Sigmoid colon (tissue), 7 donors: ENCODE data around the gene THEMIS. TPM values are rescaled to one million over a fixed set of nuclear protein-coding genes. Genes with fewer than 3 reads are reported as not detected.

Source experiments
- DNase-seq: peaks from one replicate; pipeline ENCODE4 v3.0.0-alpha.2; 2019
- H3K27ac ChIP-seq, 4 donors: fragments of 200-600 bp; sonication (generic); one replicate each; pipeline ENCODE4 v1.5.1; 2016 to 2019; ENCODE audit warnings: mild to moderate bottlenecking in 1 of 4
- H3K27me3 ChIP-seq, 3 donors: fragments of 200-600 bp; sonication (generic); one replicate each; pipeline ENCODE4 v1.5.1; 2019; ENCODE audit warnings: mild to moderate bottlenecking in 1 of 3
- H3K36me3 ChIP-seq, 4 donors: fragments of 200-600 bp; sonication (generic); one replicate each; pipeline ENCODE4 v1.5.1; 2016 to 2019
- H3K4me1 ChIP-seq, 4 donors: fragments of 200-600 bp; sonication (generic); one replicate each; pipeline ENCODE4 v1.5.1; 2017 to 2019
- H3K4me3 ChIP-seq, 4 donors: fragments of 200-600 bp; sonication (generic); one replicate each; pipeline ENCODE4 v1.5.1; 2017 to 2019; ENCODE audit warnings: mild to moderate bottlenecking in 2 of 4, moderate library complexity in 1 of 4
- H3K9me3 ChIP-seq, 4 donors: fragments of 200-600 bp in 3 of 4; sonication (generic) in 3 of 4; one replicate each; pipeline versions ENCODE4 v1.5.1 to v1.6.1; 2013 to 2019
- EP300 ChIP-seq, 4 donors: sonication (generic); formaldehyde crosslinking; IDR thresholded peaks; one replicate each; pipeline ENCODE4 v1.6.1; 2017; ENCODE audit warnings: antibody characterized with exemption in 4 of 4
- POLR2A ChIP-seq, 2 donors: fragments of 450-650 bp; IDR thresholded peaks; one replicate each; pipeline ENCODE4 v1.6.1; 2016; ENCODE audit warnings: antibody characterized with exemption in 2 of 2, mild to moderate bottlenecking in 2 of 2, moderate library complexity in 2 of 2
- POLR2AphosphoS5 ChIP-seq, 4 donors: sonication (generic); formaldehyde crosslinking; IDR thresholded peaks; one replicate each; pipeline ENCODE4 v1.6.1; 2017; ENCODE audit warnings: antibody characterized with exemption in 4 of 4
- WGBS, 2 donors: extraction: QIAGEN DNeasy Blood & Tissue Kit; methylation state at CpG; one replicate each; pipeline ENCODE4 v1.1.7; 2013; 5-methylcytosine and 5-hydroxymethylcytosine counted together
- intact Hi-C: fragments of 100-400 bp; cut with DNase I; formaldehyde crosslinking; loops from one replicate; pipeline ENCODE4 v1.15.1; 2023
- polyA plus RNA-seq, 3 donors: library from polyadenylated mRNA; stranded (reverse); fragments of 200-250 nt; gene quantifications; one replicate each; pipeline ENCODE4 v1.2.3, GENCODE V29; 2013
- total RNA-seq, 4 donors: library from RNA; depleted of rRNA; stranded (reverse); fragments of >200 nt; gene quantifications; one replicate each; pipeline ENCODE4 v1.1.0, GENCODE V29; 2016
- TF ChIP-seq, protein P1 (sequence below), 4 experiments: fragments of 450-650 bp in 3 of 4; fragments of 200-600 bp in 1 of 4; IDR thresholded peaks; one replicate each; pipeline ENCODE4 v1.5.1; 2016 to 2019; ENCODE audit warnings: antibody characterized with exemption in 4 of 4, mild to moderate bottlenecking in 3 of 4, moderate library complexity in 2 of 4
- donor health status: healthy with polysubstance abuse.
- donor health status: Bipolar disorder and iron deficiency.
- donor health status: healthy.

Gene THEMIS
- total and polyA plus RNA-seq, 7 donors, result 0.33 to 2.5 (median 0.60) TPM; not detected in 2

DNA sequence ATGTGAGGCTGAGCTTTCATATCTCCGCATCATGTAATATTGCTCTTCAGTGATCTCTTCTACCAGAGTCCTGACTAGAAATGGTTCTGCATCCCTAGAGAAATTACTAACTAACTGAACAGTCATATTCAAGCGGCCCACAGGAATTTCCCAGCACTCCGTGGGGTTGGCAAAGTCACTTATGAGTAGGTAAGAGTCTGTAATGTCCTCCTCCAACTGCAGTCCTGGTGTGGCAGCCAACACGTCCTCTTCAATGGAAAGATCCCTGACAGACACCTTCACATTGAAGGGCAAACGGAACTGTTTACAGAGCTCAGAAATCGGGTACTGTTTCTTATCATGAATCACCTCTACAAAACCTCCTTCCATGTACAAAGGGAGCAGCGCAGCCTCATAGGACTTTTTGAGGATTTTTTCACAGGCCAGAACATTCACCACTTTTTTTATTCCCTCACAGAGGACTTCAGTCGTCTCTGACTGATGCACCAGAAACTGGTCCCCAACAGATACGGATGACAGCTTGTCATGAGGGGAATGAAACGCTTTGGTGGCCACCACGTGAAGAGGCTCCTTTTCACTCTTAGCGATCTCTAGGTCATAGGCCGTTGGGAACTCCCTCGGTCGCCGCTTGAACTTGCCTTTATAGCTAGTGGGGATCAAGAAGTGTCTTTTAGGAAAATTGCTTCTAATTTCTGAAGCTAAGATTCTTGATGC lies 87.7 kb downstream of the THEMIS start:
- no peaks in the 10 kb centered on the region for H3K9me3 ChIP-seq
- no peaks in the 10 kb centered on the region for H3K4me1 ChIP-seq
- WGBS, 2 donors, result 85 to 87% methylated on average over 16 of the region's 16 CpGs
- H3K36me3 ChIP-seq, result no peaks in the 10 kb centered on the region
- intact Hi-C loops, result no loop called here
- TF ChIP-seq, protein P1, sequence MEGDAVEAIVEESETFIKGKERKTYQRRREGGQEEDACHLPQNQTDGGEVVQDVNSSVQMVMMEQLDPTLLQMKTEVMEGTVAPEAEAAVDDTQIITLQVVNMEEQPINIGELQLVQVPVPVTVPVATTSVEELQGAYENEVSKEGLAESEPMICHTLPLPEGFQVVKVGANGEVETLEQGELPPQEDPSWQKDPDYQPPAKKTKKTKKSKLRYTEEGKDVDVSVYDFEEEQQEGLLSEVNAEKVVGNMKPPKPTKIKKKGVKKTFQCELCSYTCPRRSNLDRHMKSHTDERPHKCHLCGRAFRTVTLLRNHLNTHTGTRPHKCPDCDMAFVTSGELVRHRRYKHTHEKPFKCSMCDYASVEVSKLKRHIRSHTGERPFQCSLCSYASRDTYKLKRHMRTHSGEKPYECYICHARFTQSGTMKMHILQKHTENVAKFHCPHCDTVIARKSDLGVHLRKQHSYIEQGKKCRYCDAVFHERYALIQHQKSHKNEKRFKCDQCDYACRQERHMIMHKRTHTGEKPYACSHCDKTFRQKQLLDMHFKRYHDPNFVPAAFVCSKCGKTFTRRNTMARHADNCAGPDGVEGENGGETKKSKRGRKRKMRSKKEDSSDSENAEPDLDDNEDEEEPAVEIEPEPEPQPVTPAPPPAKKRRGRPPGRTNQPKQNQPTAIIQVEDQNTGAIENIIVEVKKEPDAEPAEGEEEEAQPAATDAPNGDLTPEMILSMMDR (IDR thresholded peaks at IDR 0.05), result no peak
- TF ChIP-seq EP300 (IDR thresholded peaks at IDR 0.05), result no peak
- no peak for TF ChIP-seq POLR2AphosphoS5 (IDR thresholded peaks at IDR 0.05)
- no peak for TF ChIP-seq POLR2A (IDR thresholded peaks at IDR 0.05)
- H3K4me3 ChIP-seq, result no peak overlapping the region
- no peak overlapping the region for H3K27ac ChIP-seq
- no peaks in the 10 kb centered on the region for H3K27me3 ChIP-seq
- DNase-seq, result no peak

DNA sequence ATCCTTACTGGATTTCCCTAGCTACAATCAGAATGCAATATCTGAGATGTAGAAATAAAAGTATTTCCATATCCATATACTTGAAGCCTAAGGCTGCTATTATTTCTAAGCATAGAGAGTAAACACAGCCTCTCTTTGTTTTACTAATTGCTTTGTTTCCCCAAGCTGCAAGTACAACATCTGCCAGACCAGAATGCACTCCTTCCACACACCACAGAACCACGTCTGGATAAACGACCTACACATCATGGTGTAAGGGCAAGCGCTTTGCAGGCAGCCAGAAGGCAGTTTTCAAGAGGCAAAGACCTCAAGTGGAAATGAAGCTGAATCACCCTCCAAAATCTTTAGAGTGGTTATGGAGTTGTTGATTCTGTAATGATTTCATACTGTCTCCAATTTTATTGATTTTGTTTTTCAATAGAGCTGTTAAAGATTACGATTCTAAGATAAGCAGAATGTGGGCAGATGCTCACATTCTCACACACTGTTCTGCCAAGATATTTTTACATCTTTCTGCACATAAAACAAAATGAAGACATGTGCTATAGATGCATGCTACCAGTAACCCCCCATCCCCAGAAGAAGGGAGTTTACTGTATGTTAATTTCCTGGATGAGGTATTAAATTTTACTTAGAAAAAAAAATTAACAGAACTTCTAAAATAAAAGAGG lies 88.8 kb downstream of the THEMIS start:
- DNase-seq, result no peak
- Histone ChIP-seq H3K36me3 (no peaks in the 10 kb centered on the region), H3K4me3 (no peak overlapping the region), H3K27me3 (no peaks in the 10 kb centered on the region), H3K9me3 (no peaks in the 10 kb centered on the region), H3K4me1 (no peaks in the 10 kb centered on the region), H3K27ac (no peak overlapping the region)
- intact Hi-C loops, result no loop called here
- WGBS, 2 donors, result 40 to 57% methylated on average over 4 of the region's 4 CpGs
- TF ChIP-seq, protein P1 (IDR thresholded peaks at IDR 0.05), result no peak
- TF ChIP-seq POLR2A (IDR thresholded peaks at IDR 0.05), result no peak
- no peak for TF ChIP-seq POLR2AphosphoS5 (IDR thresholded peaks at IDR 0.05)
- TF ChIP-seq EP300 (IDR thresholded peaks at IDR 0.05), result no peak

DNA sequence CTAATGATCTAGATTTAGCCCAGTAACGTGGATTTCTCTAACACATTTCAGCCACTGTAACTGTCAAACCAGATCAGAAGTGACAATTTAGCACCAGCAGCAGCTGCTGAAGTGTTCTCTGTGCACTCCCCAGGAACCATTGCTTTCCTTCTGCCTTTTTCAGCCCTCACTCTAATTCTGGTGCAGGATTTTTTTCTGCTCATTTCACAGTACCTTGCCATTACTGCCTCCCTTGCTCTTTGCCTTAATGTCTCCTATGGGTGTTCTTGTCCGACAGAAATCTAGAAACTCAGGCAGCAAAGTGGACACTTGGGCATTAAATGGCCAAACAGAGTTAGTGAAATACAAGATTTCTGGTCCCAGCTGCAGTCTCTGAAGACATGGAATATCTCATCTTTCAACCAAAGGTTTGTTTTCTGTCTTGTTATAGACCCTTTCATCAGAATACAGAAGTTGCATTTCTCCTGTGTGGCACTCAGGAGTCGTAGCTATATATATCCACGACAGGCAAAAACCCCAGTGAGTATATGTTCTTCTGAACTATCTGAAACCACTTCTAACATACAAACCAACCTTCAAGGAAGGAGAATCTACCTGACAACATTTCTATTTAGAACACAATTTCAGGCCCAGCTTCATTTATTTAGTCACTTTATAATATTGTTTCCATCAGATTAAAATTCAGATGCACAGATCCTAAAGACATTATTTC lies 92.9 kb downstream of the THEMIS start:
- no peak for DNase-seq
- Histone ChIP-seq H3K4me3 (no peak overlapping the region), H3K27me3 (no peaks in the 10 kb centered on the region), H3K4me1 (no peaks in the 10 kb centered on the region), H3K27ac (no peak overlapping the region), H3K9me3 (no peaks in the 10 kb centered on the region), H3K36me3 (no peaks in the 10 kb centered on the region)
- TF ChIP-seq POLR2A (IDR thresholded peaks at IDR 0.05), result no peak
- no peak for TF ChIP-seq POLR2AphosphoS5 (IDR thresholded peaks at IDR 0.05)
- TF ChIP-seq, protein P1 (IDR thresholded peaks at IDR 0.05), result no peak
- TF ChIP-seq EP300 (IDR thresholded peaks at IDR 0.05), result no peak
- WGBS, 2 donors, result 74 to 87% methylated on average over 4 of the region's 4 CpGs
- intact Hi-C loops, result no loop called here

DNA sequence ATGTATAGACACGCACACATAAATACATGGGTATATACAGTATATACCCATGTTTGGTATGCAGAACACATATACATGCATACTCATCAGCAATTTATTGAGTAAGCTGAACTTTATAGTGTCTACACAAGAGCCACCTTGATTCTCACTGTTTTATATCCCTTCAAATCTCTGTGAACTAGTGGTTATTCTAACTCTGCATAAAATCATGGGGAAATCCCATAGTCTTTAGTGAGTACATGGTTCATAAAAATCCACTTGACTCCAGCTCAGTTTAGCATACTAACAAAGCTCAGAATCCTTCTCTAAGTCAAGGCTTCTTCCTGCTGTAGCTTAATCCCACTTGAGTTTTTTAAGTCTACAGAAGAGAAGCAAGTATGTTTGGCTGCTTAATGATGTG lies 104.1 kb downstream of the THEMIS start:
- Histone ChIP-seq H3K4me1 (no peaks in the 10 kb centered on the region), H3K27ac (no peak overlapping the region), H3K27me3 (no peaks in the 10 kb centered on the region), H3K36me3 (no peaks in the 10 kb centered on the region), H3K9me3 (no peaks in the 10 kb centered on the region), H3K4me3 (no peak overlapping the region)
- WGBS, 2 donors, result 97 to 98% methylated on average over 1 of the region's 1 CpG
- no peak for TF ChIP-seq POLR2AphosphoS5 (IDR thresholded peaks at IDR 0.05)
- no peak for TF ChIP-seq POLR2A (IDR thresholded peaks at IDR 0.05)
- TF ChIP-seq, protein P1 (IDR thresholded peaks at IDR 0.05), result no peak
- TF ChIP-seq EP300 (IDR thresholded peaks at IDR 0.05), result no peak
- no peak for DNase-seq
- intact Hi-C loops, result no loop called here
